G401 (cell line): ENCODE results near the gene LCE1B. TPM values are rescaled to one million over a fixed set of nuclear protein-coding genes. Genes with fewer than 3 reads are reported as not detected.

ENCODE experiments used
- DNase-seq: peaks from one replicate; pipeline ENCODE4 v3.0.0-alpha.2; 2015; ENCODE audit warnings: low spot score
- in situ Hi-C: cut with HindIII; loops from 2 replicates; pipeline ENCODE4 v1.10.0; 2016; ENCODE audit warnings: low sequenced_read_pairs, mixed read lengths
- total RNA-seq: library from RNA; depleted of rRNA; stranded (reverse); fragments of >200 nt; shearing (Covaris generic); gene quantifications from 2 replicates; pipeline ENCODE4 v1.2.3, GENCODE V29; 2014; rRNA removed

LCE1B gene
- total RNA-seq, 1 experiment from 2014 or later: not detected

DNA sequence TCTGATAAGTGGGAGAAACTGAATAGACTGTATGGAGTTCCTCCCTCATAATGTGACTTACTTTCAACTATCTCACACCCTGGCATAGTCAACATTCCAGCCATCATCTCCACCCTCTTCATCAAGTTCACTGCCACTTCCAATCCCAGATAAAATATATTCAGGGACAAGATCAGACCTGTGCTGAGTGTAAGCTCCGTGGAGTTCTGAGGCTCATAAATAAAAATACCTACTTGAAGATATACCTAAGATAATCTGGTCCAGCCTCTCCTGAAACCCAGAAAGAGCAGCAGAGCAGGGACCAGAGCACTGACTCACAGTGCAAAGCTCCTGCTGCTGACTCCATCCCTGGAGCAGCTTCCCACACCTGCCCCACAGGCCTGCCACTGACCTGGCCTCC, 46.3 kb downstream of the LCE1B start:
- DNase-seq: no peak
- in situ Hi-C loops: no loop called here

DNA sequence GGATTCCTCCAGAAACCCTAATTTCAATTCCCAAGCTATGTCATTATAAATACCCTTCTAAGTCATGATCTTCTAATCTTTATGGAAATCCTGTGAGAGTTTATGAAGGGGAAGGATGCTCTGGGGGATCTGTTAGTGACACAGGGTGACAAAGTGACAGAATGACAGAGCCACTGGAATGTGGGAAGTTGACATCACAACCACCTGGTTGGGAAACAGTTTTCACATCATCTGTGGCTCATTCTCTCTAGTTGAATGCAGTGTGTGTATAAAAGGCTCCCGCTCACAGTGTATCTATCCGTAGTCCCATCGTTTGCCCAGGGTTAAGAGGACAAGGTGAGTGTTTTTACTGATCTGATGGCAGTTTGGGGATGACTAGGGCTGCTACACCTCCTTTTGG, 47.9 kb downstream of the LCE1B start, which contains the start of gene LCE7A:
Gene LCE7A (plus strand): TSS at position 301 of the 400 bp plus-strand sequence. CDS start 702 bp downstream, outside the sequence.
- DNase-seq: no peak
- in situ Hi-C loops: no loop called here

DNA sequence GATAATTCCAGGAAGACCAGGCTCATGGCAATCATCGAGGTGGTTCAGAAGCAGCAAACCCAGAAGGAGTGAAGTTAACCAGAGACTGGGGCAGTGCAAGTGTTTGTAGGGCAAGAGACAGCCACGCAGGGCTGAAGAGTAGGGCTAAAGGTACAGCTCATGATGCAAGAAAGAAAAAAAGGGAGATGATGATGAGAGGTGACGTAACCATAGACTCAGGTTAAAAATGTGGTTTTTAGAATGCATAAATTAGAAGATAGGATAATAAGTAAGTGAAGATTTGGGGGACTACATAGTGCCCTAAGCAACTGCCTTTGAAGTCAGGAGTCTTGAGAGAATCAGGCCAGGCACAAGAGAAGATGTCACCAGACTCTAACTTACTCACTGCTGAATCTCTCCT, 48.4 kb downstream of the LCE1B start:
- in situ Hi-C loops: no loop called here

DNA sequence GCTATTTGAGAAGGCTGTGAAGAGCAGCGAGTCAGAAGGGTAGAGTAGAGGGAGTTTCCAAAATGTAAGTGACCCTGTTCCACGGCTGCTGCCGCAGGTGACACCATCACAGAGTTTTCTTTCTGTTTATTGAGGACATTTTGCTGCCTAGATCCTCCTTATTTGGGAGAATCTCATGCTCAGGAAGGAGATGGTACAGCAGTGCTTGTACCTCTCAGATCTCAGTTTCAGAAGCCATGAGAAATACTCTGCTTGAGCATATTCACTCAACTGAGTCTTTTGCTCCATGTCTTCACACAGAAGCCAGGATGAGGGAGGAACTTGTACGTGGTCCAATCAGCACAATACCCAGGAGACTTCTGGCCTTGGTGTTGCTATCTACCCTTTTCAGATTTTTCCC, 49.6 kb downstream of the LCE1B start:
- in situ Hi-C loops: no loop called here
- no peak for DNase-seq

More for the DNA sequence above, 48.4 kb downstream of the LCE1B start:
- no peak for DNase-seq

Other genes with a start within 250 kb of the LCE1B start
- not detected in 2 replicates for gene LCE3E, start 245.2 kb upstream of the LCE1B start, total RNA-seq
- not detected in 2 replicates for gene LCE3D, start 231.5 kb upstream of the LCE1B start, total RNA-seq
- gene LCE3C, start 211.7 kb upstream of the LCE1B start, total RNA-seq: not detected in 2 replicates
- not detected in 2 replicates for gene LCE3B, start 198.2 kb upstream of the LCE1B start, total RNA-seq
- not detected in 2 replicates for gene LCE3A, start 188.9 kb upstream of the LCE1B start, total RNA-seq
- gene LCE2D, start 148.6 kb upstream of the LCE1B start, total RNA-seq: not detected in 2 replicates
- not detected in 2 replicates for gene LCE2C, start 136.7 kb upstream of the LCE1B start, total RNA-seq
- gene LCE2B, start 125.8 kb upstream of the LCE1B start, total RNA-seq: not detected in 2 replicates
- gene LCE2A, start 113.6 kb upstream of the LCE1B start, total RNA-seq: not detected in 2 replicates
- gene LCE4A, start 103.8 kb upstream of the LCE1B start, total RNA-seq: not detected in 2 replicates
- not detected in 2 replicates for gene KPRP, start 53.9 kb upstream of the LCE1B start, total RNA-seq
- gene LCE1F, start 36.8 kb upstream of the LCE1B start, total RNA-seq: not detected in 2 replicates
- gene LCE1E, start 25.7 kb upstream of the LCE1B start, total RNA-seq: not detected in 2 replicates
- not detected in 2 replicates for gene LCE1D, start 15.2 kb upstream of the LCE1B start, total RNA-seq
- gene LCE1C, start 5.3 kb upstream of the LCE1B start, total RNA-seq: not detected in 2 replicates
- not detected in 2 replicates for gene LCE1A, start 15.5 kb downstream of the LCE1B start, total RNA-seq
- not detected in 2 replicates for gene LCE6A, start 30.9 kb downstream of the LCE1B start, total RNA-seq
- not detected in 2 replicates for gene LCE7A, start 48.0 kb downstream of the LCE1B start, total RNA-seq
- not detected in 2 replicates for gene SMCP, start 66.4 kb downstream of the LCE1B start, total RNA-seq
- gene IVL, start 96.6 kb downstream of the LCE1B start, total RNA-seq: not detected in 2 replicates
- gene SPRR5, start 135.2 kb downstream of the LCE1B start, total RNA-seq: not detected in 2 replicates
- gene SPRR4, start 158.7 kb downstream of the LCE1B start, total RNA-seq: not detected in 2 replicates
- not detected in 2 replicates for gene SPRR1A, start 172.1 kb downstream of the LCE1B start, total RNA-seq
- not detected in 2 replicates for gene SPRR3, start 189.8 kb downstream of the LCE1B start, total RNA-seq
- gene SPRR1B, start 219.2 kb downstream of the LCE1B start, total RNA-seq: not detected in 2 replicates
- gene SPRR2D, start 229.1 kb downstream of the LCE1B start, total RNA-seq: not detected in 2 replicates
- gene SPRR2A, start 245.5 kb downstream of the LCE1B start, total RNA-seq: not detected in 2 replicates